ENCODE data around the gene CBX8. TPM values are rescaled to one million over a fixed set of nuclear protein-coding genes. Genes with fewer than 3 reads are reported as not detected.

Gene CBX8
- total and polyA plus RNA-seq, 2 of the 13 experiments (the other 11 are each of a cell fraction or from before 2014, with no cell fraction given) = 0.34 to 12.6 TPM

DNA sequence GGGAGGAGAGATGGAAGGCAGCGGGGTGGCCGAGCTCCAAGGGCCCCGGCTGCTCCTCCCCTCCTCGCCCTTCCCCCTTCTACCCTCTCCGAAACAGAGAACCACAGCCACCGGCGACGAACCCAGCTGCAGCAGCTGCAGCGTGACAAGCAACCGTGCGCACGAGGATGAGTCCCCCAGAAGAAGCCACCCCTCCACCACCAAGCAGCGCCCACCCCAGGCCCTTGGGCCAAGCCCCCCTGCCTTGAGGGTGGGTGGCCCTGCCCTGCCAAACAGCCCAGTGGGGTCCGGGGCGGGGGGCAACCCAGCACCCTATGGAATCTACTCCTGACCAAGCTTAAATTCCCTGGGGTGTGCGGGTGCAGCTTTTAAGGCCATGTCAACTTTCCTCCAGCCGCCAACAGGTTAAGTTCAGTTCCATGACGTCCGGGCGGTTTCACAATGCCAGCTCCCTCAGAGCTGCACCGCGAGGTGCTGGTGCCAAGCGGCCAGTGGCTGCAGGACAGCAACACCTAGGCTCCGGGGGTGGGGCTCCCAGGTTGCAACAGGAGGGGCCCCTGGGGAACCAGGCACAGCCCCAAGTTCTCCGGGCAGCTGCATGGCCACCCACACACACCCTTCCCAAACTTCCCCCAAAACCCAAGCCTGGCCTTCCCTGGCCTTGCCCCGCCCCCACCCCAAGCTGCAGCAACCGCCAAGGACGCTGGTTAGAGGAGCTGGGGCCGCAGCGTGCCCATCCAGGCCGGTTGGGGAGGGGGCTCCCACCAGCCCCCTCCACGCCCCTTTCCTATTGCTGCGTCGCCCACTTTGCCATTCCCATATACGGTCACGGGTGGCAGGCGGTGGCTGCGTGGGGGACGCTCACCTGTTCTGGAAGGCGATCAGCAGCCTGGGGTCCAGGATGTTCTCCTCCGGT, 40.4 kb upstream of the CBX8 start (continued):
- TF ChIP-seq, protein P1, sequence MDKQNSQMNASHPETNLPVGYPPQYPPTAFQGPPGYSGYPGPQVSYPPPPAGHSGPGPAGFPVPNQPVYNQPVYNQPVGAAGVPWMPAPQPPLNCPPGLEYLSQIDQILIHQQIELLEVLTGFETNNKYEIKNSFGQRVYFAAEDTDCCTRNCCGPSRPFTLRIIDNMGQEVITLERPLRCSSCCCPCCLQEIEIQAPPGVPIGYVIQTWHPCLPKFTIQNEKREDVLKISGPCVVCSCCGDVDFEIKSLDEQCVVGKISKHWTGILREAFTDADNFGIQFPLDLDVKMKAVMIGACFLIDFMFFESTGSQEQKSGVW (CRISPR knock-in tag; IDR thresholded peaks at IDR 0.05; ENCODE audit: borderline replicate concordance) = no peak
- TF ChIP-seq ETV6 (CRISPR knock-in tag; conservative IDR thresholded peaks at IDR 0.05) (no peak), ISL2 (CRISPR knock-in tag; IDR thresholded peaks at IDR 0.05) (peak; percentile 40), EP300 (IDR thresholded peaks at IDR 0.05; ENCODE audit: low read depth in 2 of 2, low read length in 2 of 2) (peak; percentile 37 to 59; a peak in 3 of 4 replicates), EP300 (CRISPR knock-in tag; IDR thresholded peaks at IDR 0.05; ENCODE audit: borderline replicate concordance) (no peak), RFX5 (IDR thresholded peaks at IDR 0.05; ENCODE audit: low read depth, low read length) (0 out of 2 replicates have a peak, but pooled peaks have one; percentile 24), MAF1 (CRISPR knock-in tag; IDR thresholded peaks at IDR 0.05; ENCODE audit: borderline replicate concordance) (0 out of 2 replicates have a peak, but pooled peaks have one; percentile 32), ESRRA (CRISPR knock-in tag; IDR thresholded peaks at IDR 0.05; ENCODE audit: low read depth) (no peak), PRPF4 (IDR thresholded peaks at IDR 0.05; ENCODE audit: low read depth, low read length, poor library complexity, severe bottlenecking) (peak; percentile 28), HNF4A (CRISPR knock-in tag; IDR thresholded peaks at IDR 0.05) (no peak; the same call in 1 of the 2 replicates), ZSCAN9 (CRISPR knock-in tag; IDR thresholded peaks at IDR 0.05; ENCODE audit: borderline replicate concordance) (no peak), HDAC1 (CRISPR knock-in tag; IDR thresholded peaks at IDR 0.05) (peak; percentile 85), SALL2 (CRISPR knock-in tag; IDR thresholded peaks at IDR 0.05) (no peak), KLF9 (CRISPR knock-in tag; IDR thresholded peaks at IDR 0.05; ENCODE audit: low read depth) (no peak), POLR2A (IDR thresholded peaks at IDR 0.05; ENCODE audit: insufficient read depth in 1 of 2, low read depth in 2 of 2, low read length in 2 of 2) (peak in 1 of 2 experiments; percentile 58; a peak in 1 of 4 replicates), SP140L (CRISPR knock-in tag; IDR thresholded peaks at IDR 0.05; ENCODE audit: borderline replicate concordance) (no peak), PPARG (CRISPR knock-in tag; conservative IDR thresholded peaks at IDR 0.05) (no peak), MTERF4 (CRISPR knock-in tag; IDR thresholded peaks at IDR 0.05) (peak; percentile 80; the same call in 1 of the 2 replicates), PRMT3 (CRISPR knock-in tag; IDR thresholded peaks at IDR 0.05; ENCODE audit: borderline replicate concordance, low read depth) (no peak), ELF4 (CRISPR knock-in tag; IDR thresholded peaks at IDR 0.05; ENCODE audit: borderline replicate concordance) (no peak), ZNF350 (CRISPR knock-in tag; IDR thresholded peaks at IDR 0.05; ENCODE audit: borderline replicate concordance, low read depth) (no peak), MED1 (CRISPR knock-in tag; IDR thresholded peaks at IDR 0.05) (peak; percentile 32), MAFK (conservative IDR thresholded peaks at IDR 0.05 in 1 of 2, IDR thresholded peaks at IDR 0.05 in 1 of 2; ENCODE audit: low read length in 2 of 2) (no peak), ATF4 (CRISPR knock-in tag; IDR thresholded peaks at IDR 0.05) (no peak), ZNF577 (CRISPR knock-in tag; IDR thresholded peaks at IDR 0.05; ENCODE audit: borderline replicate concordance, low read depth) (no peak), ZNF343 (CRISPR knock-in tag; IDR thresholded peaks at IDR 0.05) (no peak)
- TF ChIP-seq, protein P2, sequence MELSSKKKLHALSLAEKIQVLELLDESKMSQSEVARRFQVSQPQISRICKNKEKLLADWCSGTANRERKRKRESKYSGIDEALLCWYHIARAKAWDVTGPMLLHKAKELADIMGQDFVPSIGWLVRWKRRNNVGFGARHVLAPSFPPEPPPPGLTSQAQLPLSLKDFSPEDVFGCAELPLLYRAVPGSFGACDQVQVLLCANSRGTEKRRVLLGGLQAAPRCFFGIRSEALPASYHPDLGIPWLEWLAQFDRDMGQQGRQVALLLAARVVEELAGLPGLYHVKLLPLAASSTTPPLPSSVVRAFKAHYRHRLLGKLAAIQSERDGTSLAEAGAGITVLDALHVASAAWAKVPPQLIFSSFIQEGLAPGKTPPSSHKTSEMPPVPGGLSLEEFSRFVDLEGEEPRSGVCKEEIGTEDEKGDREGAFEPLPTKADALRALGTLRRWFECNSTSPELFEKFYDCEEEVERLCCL (CRISPR knock-in tag; IDR thresholded peaks at IDR 0.05; ENCODE audit: borderline replicate concordance) = no peak

Measured in HepG2 (cell line).